IgD-negative memory B cell (primary cell): ENCODE results near the gene YIPF2. TPM values are rescaled to one million over a fixed set of nuclear protein-coding genes. Genes with fewer than 3 reads are reported as not detected.
A peak's percentile ranks its signal among the peaks of the same experiment; 100 is the strongest.

ENCODE experiments used
- H3K27ac Mint-ChIP-seq, 3 donors: one replicate each; pipeline ENCODE4 v1.8.0; 2020 to 2022; ENCODE audit warnings: mild to moderate bottlenecking in 3 of 3, mixed read lengths in 3 of 3, moderate library complexity in 1 of 3
- H3K27me3 Mint-ChIP-seq: one replicate; pipeline ENCODE4 v1.8.0; 2021; ENCODE audit warnings: mixed read lengths
- H3K36me3 Mint-ChIP-seq: one replicate; pipeline ENCODE4 v1.8.0; 2020; ENCODE audit warnings: mild to moderate bottlenecking, mixed read lengths
- H3K4me1 Mint-ChIP-seq, 3 donors: one replicate each; pipeline ENCODE4 v1.8.0; 2020 to 2022; ENCODE audit warnings: mixed read lengths in 3 of 3, mild to moderate bottlenecking in 1 of 3
- H3K4me3 Mint-ChIP-seq, 4 donors: one replicate each; pipeline ENCODE4 v1.8.0; 2020 to 2022; ENCODE audit warnings: mild to moderate bottlenecking in 4 of 4, mixed read lengths in 4 of 4, moderate library complexity in 3 of 4
- H3K9me3 Mint-ChIP-seq, 3 donors: one replicate each; pipeline ENCODE4 v1.8.0; 2020 to 2021; ENCODE audit warnings: mixed read lengths in 3 of 3, mild to moderate bottlenecking in 1 of 3
- polyA plus RNA-seq: library from polyadenylated mRNA; unstranded; fragments of 300-500 nt; fragmentation: Illumina TruSeq; gene quantifications from one replicate; pipeline ENCODE4 v1.2.3, GENCODE V29; 2021

The YIPF2 gene
- polyA plus RNA-seq, 1 donor from 2014 or later = 10.2 TPM

- Mint-ChIP-seq H3K4me1 (peaks cover 0 to under 1% (median 0%) of the 10 kb centered on the region in 3 donors), H3K9me3 (peaks cover 0 to 2% (median 0%) of the 10 kb centered on the region in 3 donors), H3K36me3 (peaks cover 6% of the 10 kb centered on the region), H3K4me3 (no peak overlapping the region), H3K27ac (no peak overlapping the region), H3K27me3 (no peaks in the 10 kb centered on the region)
Measured at GRCh38 chr19:10907925-10908324, 20.5 kb downstream of the YIPF2 start.

- peaks cover 6 to 17% (median 13%) of the 10 kb centered on the region in 3 donors for H3K4me1 Mint-ChIP-seq
- H3K9me3 Mint-ChIP-seq = peaks cover 0 to 5% (median 0%) of the 10 kb centered on the region in 3 donors
- no peak overlapping the region for H3K4me3 Mint-ChIP-seq
- H3K27me3 Mint-ChIP-seq = no peaks in the 10 kb centered on the region
- H3K36me3 Mint-ChIP-seq = peaks cover 11% of the 10 kb centered on the region
- peak overlapping the region in 1 of 3 donors; percentile 7 for H3K27ac Mint-ChIP-seq
Measured at GRCh38 chr19:10899151-10899653, 29.2 kb downstream of the YIPF2 start.

GRCh38 chr19:10898633-10899032 lies 29.8 kb downstream of the YIPF2 start:
- H3K4me1 Mint-ChIP-seq = peaks cover 6 to 17% (median 13%) of the 10 kb centered on the region in 3 donors
- H3K27ac Mint-ChIP-seq = peak overlapping the region in 1 of 3 donors; percentile 7
- peaks cover 11% of the 10 kb centered on the region for H3K36me3 Mint-ChIP-seq
- no peak overlapping the region for H3K4me3 Mint-ChIP-seq
- H3K9me3 Mint-ChIP-seq = peaks cover 0 to 5% (median 0%) of the 10 kb centered on the region in 3 donors
- H3K27me3 Mint-ChIP-seq = no peaks in the 10 kb centered on the region

- Mint-ChIP-seq H3K4me1 (peaks cover 6 to 17% (median 10%) of the 10 kb centered on the region in 3 donors), H3K27ac (peak overlapping the region in 1 of 3 donors; percentile 35), H3K27me3 (no peaks in the 10 kb centered on the region), H3K4me3 (no peak overlapping the region), H3K9me3 (no peaks in the 10 kb centered on the region), H3K36me3 (peaks cover 5% of the 10 kb centered on the region)
Measured at GRCh38 chr19:10896851-10897526, 31.4 kb downstream of the YIPF2 start.

- peaks cover 4% of the 10 kb centered on the region for H3K36me3 Mint-ChIP-seq
- H3K4me3 Mint-ChIP-seq = no peak overlapping the region
- no peak overlapping the region for H3K27ac Mint-ChIP-seq
- H3K27me3 Mint-ChIP-seq = no peaks in the 10 kb centered on the region
- peaks cover 6 to 17% (median 10%) of the 10 kb centered on the region in 3 donors for H3K4me1 Mint-ChIP-seq
- no peaks in the 10 kb centered on the region for H3K9me3 Mint-ChIP-seq
Measured at GRCh38 chr19:10895920-10896319, 32.5 kb downstream of the YIPF2 start.

GRCh38 chr19:10895363-10895762 lies 33.1 kb downstream of the YIPF2 start:
- Mint-ChIP-seq H3K9me3 (no peaks in the 10 kb centered on the region), H3K4me3 (no peak overlapping the region), H3K27me3 (no peaks in the 10 kb centered on the region), H3K27ac (no peak overlapping the region), H3K36me3 (peaks cover 3% of the 10 kb centered on the region), H3K4me1 (peaks cover 6 to 16% (median 10%) of the 10 kb centered on the region in 3 donors)

- Mint-ChIP-seq H3K36me3 (no peaks in the 10 kb centered on the region), H3K27ac (no peak overlapping the region), H3K4me1 (peaks cover 6 to 12% (median 10%) of the 10 kb centered on the region in 3 donors), H3K27me3 (no peaks in the 10 kb centered on the region), H3K4me3 (no peak overlapping the region), H3K9me3 (no peaks in the 10 kb centered on the region)
Measured at GRCh38 chr19:10894911-10895213, 33.6 kb downstream of the YIPF2 start.

- Mint-ChIP-seq H3K9me3 (no peaks in the 10 kb centered on the region), H3K27me3 (no peaks in the 10 kb centered on the region), H3K4me1 (peaks cover 12 to 20% (median 16%) of the 10 kb centered on the region in 3 donors), H3K4me3 (no peak overlapping the region), H3K36me3 (no peaks in the 10 kb centered on the region), H3K27ac (no peak overlapping the region)
Measured at GRCh38 chr19:10892256-10892655, 36.2 kb downstream of the YIPF2 start.

GRCh38 chr19:10891405-10892086 lies 36.9 kb downstream of the YIPF2 start:
- H3K4me3 Mint-ChIP-seq = no peak overlapping the region
- H3K9me3 Mint-ChIP-seq = no peaks in the 10 kb centered on the region
- no peak overlapping the region for H3K27ac Mint-ChIP-seq
- H3K27me3 Mint-ChIP-seq = no peaks in the 10 kb centered on the region
- H3K36me3 Mint-ChIP-seq = no peaks in the 10 kb centered on the region
- peaks cover 6 to 14% (median 12%) of the 10 kb centered on the region in 3 donors for H3K4me1 Mint-ChIP-seq

GRCh38 chr19:10889880-10890279 lies 38.6 kb downstream of the YIPF2 start:
- no peaks in the 10 kb centered on the region for H3K36me3 Mint-ChIP-seq
- no peak overlapping the region for H3K27ac Mint-ChIP-seq
- H3K27me3 Mint-ChIP-seq = no peaks in the 10 kb centered on the region
- H3K4me1 Mint-ChIP-seq = peaks cover 6 to 7% (median 6%) of the 10 kb centered on the region in 3 donors
- H3K9me3 Mint-ChIP-seq = no peaks in the 10 kb centered on the region
- no peak overlapping the region for H3K4me3 Mint-ChIP-seq

GRCh38 chr19:10888421-10888866 lies 40.0 kb downstream of the YIPF2 start:
- Mint-ChIP-seq H3K27ac (no peak overlapping the region), H3K36me3 (no peaks in the 10 kb centered on the region), H3K27me3 (no peaks in the 10 kb centered on the region), H3K4me1 (peaks cover 6 to 7% (median 6%) of the 10 kb centered on the region in 3 donors), H3K9me3 (no peaks in the 10 kb centered on the region), H3K4me3 (peak overlapping the region in 1 of 4 donors; percentile 75)

- Mint-ChIP-seq H3K27me3 (no peaks in the 10 kb centered on the region), H3K36me3 (no peaks in the 10 kb centered on the region), H3K9me3 (no peaks in the 10 kb centered on the region), H3K27ac (peak overlapping the region in 1 of 3 donors; percentile 31), H3K4me1 (peaks cover 6 to 7% (median 6%) of the 10 kb centered on the region in 3 donors), H3K4me3 (no peak overlapping the region)
Measured at GRCh38 chr19:10887616-10888367, 40.6 kb downstream of the YIPF2 start.

GRCh38 chr19:10885201-10886169 lies 43.0 kb downstream of the YIPF2 start:
- Mint-ChIP-seq H3K27ac (no peak overlapping the region), H3K27me3 (no peaks in the 10 kb centered on the region), H3K9me3 (no peaks in the 10 kb centered on the region), H3K4me3 (no peak overlapping the region), H3K4me1 (peaks cover 6 to 7% (median 6%) of the 10 kb centered on the region in 3 donors), H3K36me3 (no peaks in the 10 kb centered on the region)

- H3K9me3 Mint-ChIP-seq = no peaks in the 10 kb centered on the region
- no peaks in the 10 kb centered on the region for H3K36me3 Mint-ChIP-seq
- peaks cover 7 to 11% (median 8%) of the 10 kb centered on the region in 3 donors for H3K4me1 Mint-ChIP-seq
- no peak overlapping the region for H3K4me3 Mint-ChIP-seq
- no peak overlapping the region for H3K27ac Mint-ChIP-seq
- H3K27me3 Mint-ChIP-seq = no peaks in the 10 kb centered on the region
Measured at GRCh38 chr19:10884274-10884673, 44.2 kb downstream of the YIPF2 start.
